K562 (cell line): ENCODE results near the gene CCDC61. TPM values are rescaled to one million over a fixed set of nuclear protein-coding genes. Genes with fewer than 3 reads are reported as not detected.

Source experiments
- ATAC-seq: fragments of 200-7000 bp; cut with Tn5 transposase; 3 replicates; pipeline ENCODE4 v1.9.1; 2020; ENCODE audit warnings: moderate library complexity
- BruUV-seq: library from RNA; stranded (reverse); fragments of 400-500 nt; replicated peaks from 2 replicates; lab custom pipeline; 2021; lab: Mats Ljungman, UMichigan
- CTCF ChIA-PET: fragments of 300-600 bp; formaldehyde crosslinking; extraction: SDS; loops from one replicate; lab custom pipeline; 2021; ENCODE audit warnings: low intra/inter-chr PET ratio; lab: Yijun Ruan, JAX
- POLR2A ChIA-PET: fragments of 300-600, 350-650 bp; sonication (Branson Sonifier 250); formaldehyde crosslinking; extraction: SDS; loops from one replicate; lab custom pipeline; 2021; ENCODE audit warnings: antibody characterized with exemption, inconsistent platforms; lab: Yijun Ruan, JAX
- DNase-seq, 4 experiments: peaks; one replicate each; pipeline versions ENCODE4 v3.0.0 to v3.0.0-alpha.2; 2011 to 2018; ENCODE audit warnings: low spot score in 3 of 4, mixed read lengths in 3 of 4; ENCODE audit errors: extremely low read depth in 1 of 4
- FAIRE-seq: peaks from 2 replicates; lab custom pipeline; 2011; peaks lifted over from hg19 to GRCh38; lab: Jason Lieb, UNC
- H2AFZ ChIP-seq: 2 replicates; pipeline ENCODE4 v1.6.0; 2011; ENCODE audit warnings: low read depth, low read length, control low read depth, inconsistent platforms
- H3K27ac ChIP-seq: fragments of 200-600 bp; 3 replicates; pipeline ENCODE4 v1.8.0; 2011; ENCODE audit warnings: low read depth, mild to moderate bottlenecking, control low read depth, inconsistent platforms, low read length, moderate library complexity, mixed read lengths; ENCODE audit errors: extremely low read depth
- H3K27me3 ChIP-seq, 2 experiments: fragments of 300-600 bp in 1 of 2; 2 replicates in 1 of 2; 3 replicates in 1 of 2; pipeline versions ENCODE4 v1.6.0 to v1.8.0; 2011; ENCODE audit warnings: inconsistent platforms in 2 of 2, low read length in 2 of 2, mild to moderate bottlenecking in 1 of 2, mixed read lengths in 1 of 2, moderate library complexity in 1 of 2; ENCODE audit not compliant: control insufficient read depth in 2 of 2, insufficient read depth in 2 of 2
- H3K36me3 ChIP-seq: fragments of 300-600 bp; 3 replicates; pipeline ENCODE4 v1.8.0; 2011; ENCODE audit warnings: mild to moderate bottlenecking, low read length, inconsistent platforms; ENCODE audit not compliant: control insufficient read depth, insufficient read depth
- H3K4me1 ChIP-seq, 2 experiments: fragments of 200-600 bp in 1 of 2; replicated peaks in 1 of 2; 2 replicates in 1 of 2; 3 replicates in 1 of 2; pipeline versions ENCODE4 v1.5.1 to v1.8.0; 2011; ENCODE audit warnings: inconsistent platforms in 2 of 2, low read length in 2 of 2, mild to moderate bottlenecking in 1 of 2, mixed read lengths in 1 of 2, moderate library complexity in 1 of 2; ENCODE audit not compliant: control insufficient read depth in 2 of 2, insufficient read depth in 2 of 2
- H3K4me2 ChIP-seq: 2 replicates; pipeline ENCODE4 v1.6.1; 2011; ENCODE audit warnings: low read length, control low read depth, inconsistent platforms, mixed read lengths; ENCODE audit not compliant: insufficient read depth
- H3K4me3 ChIP-seq: fragments of 200-600 bp; sonication (generic), shearing (Covaris generic); 2 replicates; pipeline ENCODE4 v1.5.1; 2016; ENCODE audit warnings: control low read depth, inconsistent platforms
- H3K79me2 ChIP-seq: fragments of 200-600 bp; 3 replicates; pipeline ENCODE4 v1.8.0; 2011; ENCODE audit warnings: low read length, inconsistent platforms; ENCODE audit not compliant: control insufficient read depth, insufficient read depth
- H3K9ac ChIP-seq, 2 experiments: 2 replicates each; pipeline versions ENCODE4 v1.6.0 to v1.6.1; 2011; ENCODE audit warnings: low read depth in 2 of 2, low read length in 2 of 2, control low read depth in 1 of 2, inconsistent platforms in 1 of 2, mild to moderate bottlenecking in 1 of 2, mixed read lengths in 1 of 2; ENCODE audit not compliant: insufficient read depth in 1 of 2
- H3K9me1 ChIP-seq: one replicate; pipeline ENCODE4 v1.6.0; 2011; ENCODE audit warnings: inconsistent platforms, mild to moderate bottlenecking, low read length, moderate library complexity; ENCODE audit not compliant: control insufficient read depth, insufficient read depth
- H3K9me3 ChIP-seq: replicated peaks from 2 replicates; pipeline ENCODE4 v1.5.1; 2011; ENCODE audit warnings: low read depth, low read length, inconsistent platforms; ENCODE audit not compliant: control insufficient read depth, insufficient read depth
- H4K20me1 ChIP-seq: replicated peaks from 2 replicates; pipeline ENCODE4 v1.6.1; 2011; ENCODE audit warnings: low read length, inconsistent platforms, mixed read lengths; ENCODE audit not compliant: control insufficient read depth, insufficient read depth
- CAMTA2 ChIP-seq: fragments of 250-450 bp; sonication (Bioruptor Pico); conservative IDR thresholded peaks from 2 replicates; pipeline ENCODE4 v1.5.1; 2022
- CBX8 ChIP-seq: fragments of 200-600 bp; sonication (generic); IDR thresholded peaks from 2 replicates; pipeline ENCODE4 v1.6.1; 2012; ENCODE audit warnings: borderline replicate concordance, mixed run types, low read depth, mild to moderate bottlenecking, moderate library complexity, mixed read lengths, low read length, control low read depth, inconsistent platforms; ENCODE audit not compliant: poor library complexity, severe bottlenecking; ENCODE audit errors: extremely low read depth
- E2F8 ChIP-seq: fragments of 450-650 bp; IDR thresholded peaks from 2 replicates; pipeline ENCODE4 v1.7.1; 2018; ENCODE audit warnings: mild to moderate bottlenecking, low read depth; ENCODE audit not compliant: partially characterized antibody
- JUNB ChIP-seq: fragments of 450-650 bp; formaldehyde crosslinking; conservative IDR thresholded peaks from 2 replicates; pipeline ENCODE4 v1.4.0; 2020; ENCODE audit warnings: mild to moderate bottlenecking
- NR2C2 ChIP-seq, 2 experiments: fragments of 200-800 bp in 1 of 2; sonication (Bioruptor generic) in 1 of 2; sonication (generic) in 1 of 2; formaldehyde crosslinking in 1 of 2; IDR thresholded peaks; 2 replicates each; pipeline versions ENCODE4 v1.6.1 to v1.8.0; 2016 to 2022; ENCODE audit warnings: mild to moderate bottlenecking in 1 of 2, missing compliant biosample characterization in 1 of 2, missing genetic modification characterization in 1 of 2, missing genetic modification reagents in 1 of 2
- RAD21 ChIP-seq, 2 experiments: fragments of 250-450 bp in 1 of 2; fragments of 450-650 bp in 1 of 2; sonication (Bioruptor Pico) in 1 of 2; formaldehyde crosslinking in 1 of 2; IDR thresholded peaks in 1 of 2; conservative IDR thresholded peaks in 1 of 2; 2 replicates each; pipeline versions ENCODE4 v1.4.0 to v1.8.0; 2020 to 2022; ENCODE audit warnings: mild to moderate bottlenecking in 2 of 2, moderate library complexity in 1 of 2
- SMAD4 ChIP-seq: fragments of 250-450 bp; sonication (Bioruptor Pico); conservative IDR thresholded peaks from 2 replicates; pipeline ENCODE4 v1.8.0; 2021; ENCODE audit warnings: inconsistent platforms, mild to moderate bottlenecking, moderate library complexity
- U2AF2 ChIP-seq: fragments of 200-400 bp; formaldehyde crosslinking; optimal IDR thresholded peaks from 2 replicates; pipeline ENCODE3; 2017; ENCODE audit warnings: low read depth, mild to moderate bottlenecking, low read length
- ZBTB9 ChIP-seq: fragments of 450-650 bp; formaldehyde crosslinking; IDR thresholded peaks from 2 replicates; pipeline ENCODE4 v1.4.0; 2020; ENCODE audit warnings: mild to moderate bottlenecking, moderate library complexity
- ZMIZ1 ChIP-seq, 2 experiments: fragments of 150-350 bp in 1 of 2; IDR thresholded peaks; 2 replicates each; pipeline ENCODE4 v1.6.1; 2012 to 2016; ENCODE audit warnings: low read depth in 2 of 2, low read length in 2 of 2, mild to moderate bottlenecking in 1 of 2, moderate library complexity in 1 of 2
- ZNF830 ChIP-seq: fragments of 250-450 bp; sonication (Bioruptor Pico); IDR thresholded peaks from 2 replicates; pipeline ENCODE4 v1.5.0; 2021; ENCODE audit warnings: mild to moderate bottlenecking
- WGBS: fragments of 100-300 bp; shearing (Covaris generic); methylation state at CpG from one replicate; pipeline ENCODE4 v1.1.6; 2016; ENCODE audit warnings: low coverage, mixed read lengths; ENCODE audit not compliant: insufficient coverage; ENCODE audit errors: missing lambda C conversion rate; 5-methylcytosine and 5-hydroxymethylcytosine counted together
- in situ Hi-C: fragments of 300-500 bp; cut with MboI; formaldehyde crosslinking; loops from 4 replicates; pipeline ENCODE4 v1.15.0; 2018; ENCODE audit warnings: inconsistent platforms, mixed read lengths
- intact Hi-C: fragments of 100-400 bp; cut with micrococcal nuclease; formaldehyde crosslinking; loops from 2 replicates; pipeline ENCODE4 v1.14.2; 2022
- polyA plus RNA-seq, 8 experiments: library from polyadenylated mRNA; depleted of rRNA in 4 of 8; stranded (reverse) in 5 of 8; unstranded in 3 of 8; fragments of >200 nt; fragmentation: Nextera tagmentation in 2 of 8; fragmentation: Illumina TruSeq in 1 of 8; extraction: Ambion mirVana in 2 of 8; extraction: Trizol in 1 of 8; gene quantifications; 2 replicates each; pipeline versions ENCODE4 v1.2.1 to v1.2.3, GENCODE V29; 2011 to 2014; ENCODE audit warnings: inconsistent platforms in 1 of 8, missing spikeins in 1 of 8
- total RNA-seq, 7 experiments: library from RNA; depleted of rRNA in 6 of 7; stranded (reverse); fragments of >200 nt in 6 of 7; fragmentation: Illumina TruSeq in 2 of 7; extraction: Trizol in 2 of 7; gene quantifications; 2 replicates each; pipeline versions ENCODE4 v1.2.1 to v1.2.3, GENCODE V29; 2011 to 2021; ENCODE audit warnings: low replicate concordance in 1 of 7
- TF ChIP-seq, protein P1 (sequence below): sonication (generic); formaldehyde crosslinking; IDR thresholded peaks from 2 replicates; pipeline ENCODE4 v1.8.0; 2022; ENCODE audit warnings: mild to moderate bottlenecking, low read depth, missing genetic modification reagents

The CCDC61 gene
- total and polyA plus RNA-seq, 9 of the 15 experiments (the other 6 are each of a cell fraction or from before 2014, with no cell fraction given): 0.07 to 27.0 (median 10.3) TPM

- intact Hi-C loops (no loop called here), in situ Hi-C loops (no loop called here)
- no peaks in the 10 kb centered on the region for H4K20me1 ChIP-seq
- H3K4me2 ChIP-seq: no peak overlapping the region
- ATAC-seq (no peak), DNase-seq (no peak), FAIRE-seq (no peak)
- H3K27me3 ChIP-seq: peaks cover 7 to 40% of the 10 kb centered on the region in 2 experiments; a peak in 2 of 5 replicates
- no peaks in the 10 kb centered on the region for H3K9me3 ChIP-seq
- no peaks in the 10 kb centered on the region for H3K9me1 ChIP-seq
- no peak overlapping the region for H3K9ac ChIP-seq
- no TSS peak for BruUV-seq
- H3K27ac ChIP-seq: no peak overlapping the region
- no peaks in the 10 kb centered on the region for H3K79me2 ChIP-seq
- WGBS: 2% methylated on average over 5 of the region's 6 CpGs
- H2AFZ ChIP-seq: no peak overlapping the region
- no peak overlapping the region for H3K4me3 ChIP-seq
- H3K4me1 ChIP-seq: no peaks in the 10 kb centered on the region
- no peaks in the 10 kb centered on the region for H3K36me3 ChIP-seq
- POLR2A ChIA-PET: interaction anchor here (0.9 kb wide), 1 partner anchor 10 kb away, joined by 3 read pairs; no protein-coding TSS in a partner anchor
- CTCF ChIA-PET: no interaction called here
- TF ChIP-seq, protein P1, sequence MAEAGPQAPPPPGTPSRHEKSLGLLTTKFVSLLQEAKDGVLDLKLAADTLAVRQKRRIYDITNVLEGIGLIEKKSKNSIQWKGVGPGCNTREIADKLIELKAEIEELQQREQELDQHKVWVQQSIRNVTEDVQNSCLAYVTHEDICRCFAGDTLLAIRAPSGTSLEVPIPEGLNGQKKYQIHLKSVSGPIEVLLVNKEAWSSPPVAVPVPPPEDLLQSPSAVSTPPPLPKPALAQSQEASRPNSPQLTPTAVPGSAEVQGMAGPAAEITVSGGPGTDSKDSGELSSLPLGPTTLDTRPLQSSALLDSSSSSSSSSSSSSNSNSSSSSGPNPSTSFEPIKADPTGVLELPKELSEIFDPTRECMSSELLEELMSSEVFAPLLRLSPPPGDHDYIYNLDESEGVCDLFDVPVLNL (CRISPR knock-in tag): no peak
- TF ChIP-seq CBX8: no peak
- TF ChIP-seq ZMIZ1 (IDR thresholded peaks at IDR 0.05; ENCODE audit: low read depth in 2 of 2, low read length in 2 of 2): no peak
- TF ChIP-seq ZBTB9 (CRISPR knock-in tag): no peak
- no peak for TF ChIP-seq ZNF830 (CRISPR knock-in tag)
- no peak for TF ChIP-seq U2AF2
- TF ChIP-seq JUNB (CRISPR knock-in tag): no peak
- no peak for TF ChIP-seq SMAD4 (CRISPR knock-in tag)
- TF ChIP-seq RAD21 (CRISPR knock-in tag; conservative IDR thresholded peaks at IDR 0.05 in 1 of 2, IDR thresholded peaks at IDR 0.05 in 1 of 2): no peak
- no peak for TF ChIP-seq E2F8
- TF ChIP-seq CAMTA2 (CRISPR knock-in tag): no peak
- TF ChIP-seq NR2C2 (CRISPR knock-in tag; IDR thresholded peaks at IDR 0.05): no peak
- no peak for TF ChIP-seq NR2C2 (tag; IDR thresholded peaks at IDR 0.05)
Measured at GRCh38 chr19:46035546-46035945, 40.3 kb downstream of the CCDC61 start.
